Spleen (tissue), 11 donors: ENCODE measurements around the gene TMEM236. TPM values are rescaled to one million over a fixed set of nuclear protein-coding genes. Genes with fewer than 3 reads are reported as not detected.
A peak's percentile ranks its signal among the peaks of the same experiment; 100 is the strongest.

Experiments used
- DNase-seq: peaks from one replicate; pipeline ENCODE4 v3.0.0-alpha.2; 2020
- H3K27ac ChIP-seq, 8 donors: fragments of 200-600 bp; sonication (generic) in 7 of 8; 1 replicate in 4 of 8; 2 replicates in 4 of 8; pipeline versions ENCODE4 v1.5.0 to v1.8.0; 2016 to 2021; ENCODE audit warnings: inconsistent platforms in 4 of 8, mild to moderate bottlenecking in 4 of 8, moderate library complexity in 1 of 8
- H3K27me3 ChIP-seq, 7 donors: fragments of 200-600 bp; sonication (generic) in 6 of 7; replicated peaks in 1 of 7; 1 replicate in 4 of 7; 2 replicates in 3 of 7; pipeline versions ENCODE4 v1.5.0 to v1.8.0; 2016 to 2021; ENCODE audit warnings: inconsistent platforms in 3 of 7, mild to moderate bottlenecking in 1 of 7
- H3K36me3 ChIP-seq, 6 donors: fragments of 200-600 bp; sonication (generic) in 5 of 6; 1 replicate in 4 of 6; 2 replicates in 2 of 6; pipeline versions ENCODE4 v1.5.0 to v1.8.0; 2016 to 2021; ENCODE audit warnings: inconsistent platforms in 2 of 6
- H3K4me1 ChIP-seq, 6 donors: fragments of 200-600 bp; sonication (generic) in 5 of 6; 1 replicate in 3 of 6; 2 replicates in 3 of 6; pipeline versions ENCODE4 v1.5.0 to v1.8.0; 2016 to 2021; ENCODE audit warnings: inconsistent platforms in 3 of 6
- H3K4me3 ChIP-seq, 8 donors: fragments of 200-600 bp; sonication (generic) in 7 of 8; 1 replicate in 4 of 8; 2 replicates in 4 of 8; pipeline versions ENCODE4 v1.5.0 to v1.8.0; 2016 to 2021; ENCODE audit warnings: inconsistent platforms in 4 of 8, mild to moderate bottlenecking in 4 of 8, moderate library complexity in 2 of 8
- H3K9me3 ChIP-seq, 8 donors: fragments of 200-600 bp; sonication (generic) in 7 of 8; 1 replicate in 4 of 8; 2 replicates in 4 of 8; pipeline versions ENCODE4 v1.5.0 to v1.8.0; 2016 to 2021; ENCODE audit warnings: inconsistent platforms in 4 of 8
- POLR2A ChIP-seq, 3 donors: fragments of 450-650 bp; IDR thresholded peaks; one replicate each; pipeline ENCODE4 v1.5.1; 2017; ENCODE audit warnings: antibody characterized with exemption in 3 of 3, mild to moderate bottlenecking in 1 of 3
- POLR2AphosphoS5 ChIP-seq, 3 donors: sonication (generic); formaldehyde crosslinking; IDR thresholded peaks; one replicate each; pipeline ENCODE4 v1.5.1; 2017; ENCODE audit warnings: antibody characterized with exemption in 3 of 3
- WGBS, 5 donors: extraction: QIAGEN DNeasy Blood & Tissue Kit in 3 of 5; methylation state at CpG; one replicate each; pipeline versions ENCODE4 v1.1.5 to v1.1.7; 2013 to 2018; 5-methylcytosine and 5-hydroxymethylcytosine counted together
- intact Hi-C: fragments of 100-400 bp; cut with DNase I; formaldehyde crosslinking; loops from one replicate; pipeline ENCODE4 v1.15.0; 2023; ENCODE audit warnings: low total_unique reads
- polyA plus RNA-seq, 3 donors: library from polyadenylated mRNA; stranded (reverse); fragments of 200-250 nt; gene quantifications; one replicate each; pipeline ENCODE4 v1.2.1, GENCODE V29; 2013
- total RNA-seq, 7 donors: library from RNA; depleted of rRNA in 3 of 7; stranded (reverse); fragments of >200 nt in 3 of 7; fragmentation: NEBNext Ultra II Directional in 4 of 7; extraction: Animal tissue kit (Norgen Biotek cat#: 25700) in 4 of 7; gene quantifications; one replicate each; pipeline versions ENCODE4 v1.1.0 to v1.2.1, GENCODE V29; 2016 to 2021
- TF ChIP-seq, protein P1 (sequence below), 11 experiments: fragments of 200-600 bp in 7 of 11; fragments of 450-650 bp in 4 of 11; sonication (generic) in 4 of 11; IDR thresholded peaks in 8 of 11; conservative IDR thresholded peaks in 3 of 11; 1 replicate in 7 of 11; 2 replicates in 4 of 11; pipeline versions ENCODE4 v1.4.0 to v1.8.0; 2016 to 2021; ENCODE audit warnings: antibody characterized with exemption in 11 of 11, inconsistent platforms in 4 of 11, mild to moderate bottlenecking in 1 of 11
- donor health status: healthy with polysubstance abuse.
- donor health status: DM: no; HTN: no; CAD: no; lungs with moderate emphysema.
- donor health status: DM: no; HTN: no; CAD: no.
- donor health status: Bipolar disorder and iron deficiency.
- donor health status: healthy.
- donor health status: DM: no; HTN: no; CAD: no.
- donor health status: DM: yes; HTN: yes; CAD: no.

The TMEM236 gene
- total and polyA plus RNA-seq, 10 donors = 0.09 to 1.9 (median 0.62) TPM

- Histone ChIP-seq H3K27ac (no peak overlapping the region), H3K36me3 (peaks cover 0 to 36% (median 0%) of the 10 kb centered on the region in 6 donors), H3K4me3 (no peak overlapping the region), H3K4me1 (peaks cover 3 to 43% (median 30%) of the 10 kb centered on the region in 6 donors), H3K9me3 (no peaks in the 10 kb centered on the region), H3K27me3 (peaks cover 0 to 4% (median 0%) of the 10 kb centered on the region in 7 donors)
- 87 to 96% (median 94%) methylated on average over 6 of the region's 6 CpGs for WGBS, 5 donors
- TF ChIP-seq POLR2AphosphoS5 (IDR thresholded peaks at IDR 0.05) = no peak
- TF ChIP-seq POLR2A (IDR thresholded peaks at IDR 0.05) = no peak
- TF ChIP-seq, protein P1, sequence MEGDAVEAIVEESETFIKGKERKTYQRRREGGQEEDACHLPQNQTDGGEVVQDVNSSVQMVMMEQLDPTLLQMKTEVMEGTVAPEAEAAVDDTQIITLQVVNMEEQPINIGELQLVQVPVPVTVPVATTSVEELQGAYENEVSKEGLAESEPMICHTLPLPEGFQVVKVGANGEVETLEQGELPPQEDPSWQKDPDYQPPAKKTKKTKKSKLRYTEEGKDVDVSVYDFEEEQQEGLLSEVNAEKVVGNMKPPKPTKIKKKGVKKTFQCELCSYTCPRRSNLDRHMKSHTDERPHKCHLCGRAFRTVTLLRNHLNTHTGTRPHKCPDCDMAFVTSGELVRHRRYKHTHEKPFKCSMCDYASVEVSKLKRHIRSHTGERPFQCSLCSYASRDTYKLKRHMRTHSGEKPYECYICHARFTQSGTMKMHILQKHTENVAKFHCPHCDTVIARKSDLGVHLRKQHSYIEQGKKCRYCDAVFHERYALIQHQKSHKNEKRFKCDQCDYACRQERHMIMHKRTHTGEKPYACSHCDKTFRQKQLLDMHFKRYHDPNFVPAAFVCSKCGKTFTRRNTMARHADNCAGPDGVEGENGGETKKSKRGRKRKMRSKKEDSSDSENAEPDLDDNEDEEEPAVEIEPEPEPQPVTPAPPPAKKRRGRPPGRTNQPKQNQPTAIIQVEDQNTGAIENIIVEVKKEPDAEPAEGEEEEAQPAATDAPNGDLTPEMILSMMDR (IDR thresholded peaks at IDR 0.05 in 8 of 11, conservative IDR thresholded peaks at IDR 0.05 in 3 of 11) = no peak
- DNase-seq = no peak
- intact Hi-C loops = loop anchor here (10.0 kb wide), 1 partner anchor 89 kb away; no protein-coding TSS in a partner anchor
These were observed 81.7 kb downstream of the TMEM236 start for GRCh38 chr10:17833656-17834055.

DNA sequence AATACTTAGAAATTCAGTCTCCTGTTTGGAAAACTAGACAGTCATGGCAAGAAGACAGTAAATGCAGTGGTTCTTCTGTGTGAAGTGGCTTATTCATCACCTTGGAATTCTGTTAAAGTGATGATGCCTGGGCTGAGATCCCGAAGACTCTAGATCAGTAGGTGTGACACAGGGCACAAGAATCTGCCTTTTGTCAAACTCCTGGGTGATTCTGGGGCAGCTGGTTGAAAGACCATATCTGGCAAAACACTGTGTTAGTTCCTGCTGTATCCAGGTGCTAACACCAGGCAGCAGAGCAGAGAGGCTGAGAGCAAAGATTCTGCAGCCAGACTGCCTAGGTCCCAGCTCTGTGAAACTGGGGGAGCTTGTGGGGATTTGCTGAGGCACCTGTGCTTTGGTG is 83.7 kb downstream of the TMEM236 start:
- Histone ChIP-seq H3K4me1 (peaks cover 7 to 48% (median 33%) of the 10 kb centered on the region in 6 donors), H3K4me3 (no peak overlapping the region), H3K36me3 (peaks cover 0 to 25% (median 0%) of the 10 kb centered on the region in 6 donors), H3K9me3 (no peaks in the 10 kb centered on the region), H3K27ac (peak overlapping the region in 6 of 8 donors; percentile 1 to 74 (median 67)), H3K27me3 (peaks cover 0 to 4% (median 0%) of the 10 kb centered on the region in 7 donors)
- TF ChIP-seq POLR2AphosphoS5 (IDR thresholded peaks at IDR 0.05) (no peak), POLR2A (IDR thresholded peaks at IDR 0.05) (no peak)
- TF ChIP-seq, protein P1 (IDR thresholded peaks at IDR 0.05 in 8 of 11, conservative IDR thresholded peaks at IDR 0.05 in 3 of 11) = no peak
- no peak for DNase-seq
- intact Hi-C loops = loop anchor here (10.0 kb wide), 1 partner anchor 91 kb away; no protein-coding TSS in a partner anchor
- WGBS, 5 donors = 73 to 89% (median 83%) methylated on average over 1 of the region's 1 CpG

DNA sequence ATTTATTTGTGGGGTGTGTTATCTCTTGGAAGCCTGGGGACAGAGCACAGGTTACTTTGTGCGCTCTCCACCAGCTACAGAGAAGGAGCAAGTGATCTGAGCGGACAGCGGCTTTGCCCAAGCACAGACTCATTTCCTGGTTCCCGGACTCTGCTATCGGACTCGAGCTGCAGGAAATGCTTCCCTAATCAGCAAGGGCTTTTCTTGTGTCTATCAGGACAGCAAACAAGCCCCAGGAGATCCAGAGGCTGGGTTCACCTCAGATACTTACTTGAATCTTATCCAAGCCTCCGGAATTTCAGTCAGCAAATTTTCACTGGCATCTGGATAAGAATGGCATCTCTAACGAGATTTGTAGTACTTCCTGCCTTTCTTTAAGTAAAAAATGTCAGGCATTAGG is 84.9 kb downstream of the TMEM236 start:
- H3K4me1 ChIP-seq = peaks cover 7 to 39% (median 31%) of the 10 kb centered on the region in 6 donors
- no peaks in the 10 kb centered on the region for H3K9me3 ChIP-seq
- 12 to 32% (median 24%) methylated on average over 8 of the region's 8 CpGs for WGBS, 5 donors
- peak overlapping the region in 7 of 8 donors; percentile 45 to 74 (median 69) for H3K27ac ChIP-seq
- H3K36me3 ChIP-seq = peaks cover 0 to 25% (median 0%) of the 10 kb centered on the region in 6 donors
- H3K4me3 ChIP-seq = peak overlapping the region in 2 of 8 donors; percentile 4 to 5
- DNase-seq = no peak
- intact Hi-C loops = loop anchor here (10.0 kb wide), 1 partner anchor 92 kb away; no protein-coding TSS in a partner anchor
- H3K27me3 ChIP-seq = peaks cover 0 to 4% (median 0%) of the 10 kb centered on the region in 7 donors
- TF ChIP-seq, protein P1 (IDR thresholded peaks at IDR 0.05 in 8 of 11, conservative IDR thresholded peaks at IDR 0.05 in 3 of 11) = no peak
- TF ChIP-seq POLR2AphosphoS5 (IDR thresholded peaks at IDR 0.05) (peak in 2 of 3 donors; percentile 45 to 67), POLR2A (IDR thresholded peaks at IDR 0.05) (no peak)

DNA sequence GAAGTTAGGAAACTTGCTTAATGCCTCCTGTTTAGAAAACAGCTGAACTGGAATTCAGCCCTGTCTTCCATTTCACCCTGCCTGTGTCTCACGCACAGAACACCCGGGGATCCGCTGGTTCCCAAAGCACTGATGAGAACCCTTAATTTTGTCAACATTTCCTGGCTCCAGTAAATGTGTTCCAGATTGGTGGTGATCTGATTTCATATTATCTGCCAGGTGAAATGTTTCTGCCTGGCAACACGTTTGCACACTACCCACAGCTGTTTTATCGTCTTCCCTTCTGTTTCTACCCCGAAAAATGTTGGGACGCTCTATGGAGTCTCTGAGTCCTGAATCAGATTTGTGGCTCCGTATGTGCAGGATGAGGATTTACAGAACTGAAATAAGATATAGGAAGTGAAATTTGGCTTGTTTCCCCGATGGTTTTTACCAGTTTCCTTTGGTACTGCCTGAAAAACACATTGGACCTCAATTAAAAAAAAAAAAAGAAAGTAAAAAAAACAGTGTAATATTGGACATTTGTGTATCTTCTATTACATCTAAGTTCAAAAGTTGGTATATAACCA is 86.2 kb downstream of the TMEM236 start:
- H3K36me3 ChIP-seq = peaks cover 0 to 25% (median 0%) of the 10 kb centered on the region in 6 donors
- H3K27ac ChIP-seq = peak overlapping the region in 7 of 8 donors; percentile 45 to 74 (median 69)

More for the DNA sequence above, 86.2 kb downstream of the TMEM236 start:
- intact Hi-C loops = loop anchor here (10.0 kb wide), 1 partner anchor 93 kb away; no protein-coding TSS in a partner anchor
- no peak for DNase-seq
- TF ChIP-seq, protein P1 (IDR thresholded peaks at IDR 0.05 in 8 of 11, conservative IDR thresholded peaks at IDR 0.05 in 3 of 11) = no peak
- no peak for TF ChIP-seq POLR2AphosphoS5 (IDR thresholded peaks at IDR 0.05)
- no peak for TF ChIP-seq POLR2A (IDR thresholded peaks at IDR 0.05)
- Histone ChIP-seq H3K27me3 (peaks cover 0 to 4% (median 0%) of the 10 kb centered on the region in 7 donors), H3K4me1 (peaks cover 7 to 37% (median 31%) of the 10 kb centered on the region in 6 donors), H3K4me3 (no peak overlapping the region), H3K9me3 (no peaks in the 10 kb centered on the region)
- WGBS, 5 donors = 21 to 39% (median 24%) methylated on average over 9 of the region's 9 CpGs
